HCT116 (cell line): ENCODE results near the gene OTUB2.

ENCODE experiments used
- CEBPB ChIP-seq: IDR thresholded peaks from 2 replicates; pipeline ENCODE4 v1.6.1; 2012; ENCODE audit warnings: low read depth
- EZH2 ChIP-seq: fragments of 200-600 bp; sonication (generic); IDR thresholded peaks from 2 replicates; pipeline ENCODE4 v1.6.1; 2017; ENCODE audit warnings: antibody characterized with exemption, mixed run types
- FOSL1 ChIP-seq: IDR thresholded peaks from 2 replicates; pipeline ENCODE4 v1.6.1; 2012; ENCODE audit warnings: low read depth
- POLR2A ChIP-seq: IDR thresholded peaks from 2 replicates; pipeline ENCODE4 v1.7.0; 2011; ENCODE audit warnings: borderline replicate concordance; ENCODE audit not compliant: insufficient read depth, insufficient read length; ENCODE audit errors: extremely low read depth
- POLR2AphosphoS5 ChIP-seq: IDR thresholded peaks from 2 replicates; pipeline ENCODE4 v1.6.1; 2011; ENCODE audit warnings: mild to moderate bottlenecking, low read depth, low read length, moderate library complexity
- SIN3A ChIP-seq: IDR thresholded peaks from 2 replicates; pipeline ENCODE4 v1.6.1; 2012; ENCODE audit warnings: low read depth
- SP1 ChIP-seq: IDR thresholded peaks from 2 replicates; pipeline ENCODE4 v1.6.1; 2012; ENCODE audit warnings: low read depth
- TF ChIP-seq, protein P1 (sequence below), 3 experiments: fragments of 200-600 bp in 1 of 3; sonication (generic) in 1 of 3; IDR thresholded peaks in 2 of 3; conservative IDR thresholded peaks in 1 of 3; 2 replicates each; pipeline ENCODE4 v1.5.1; 2012 to 2017; ENCODE audit warnings: low read depth in 2 of 3, low read length in 2 of 3, antibody characterized with exemption in 1 of 3, borderline replicate concordance in 1 of 3, control low read depth in 1 of 3, mild to moderate bottlenecking in 1 of 3, mixed read lengths in 1 of 3, mixed run types in 1 of 3, moderate library complexity in 1 of 3; ENCODE audit not compliant: insufficient read depth in 1 of 3
- TF ChIP-seq, protein P2 (sequence below): IDR thresholded peaks from 2 replicates; pipeline ENCODE4 v1.6.1; 2012; ENCODE audit warnings: low read depth

DNA sequence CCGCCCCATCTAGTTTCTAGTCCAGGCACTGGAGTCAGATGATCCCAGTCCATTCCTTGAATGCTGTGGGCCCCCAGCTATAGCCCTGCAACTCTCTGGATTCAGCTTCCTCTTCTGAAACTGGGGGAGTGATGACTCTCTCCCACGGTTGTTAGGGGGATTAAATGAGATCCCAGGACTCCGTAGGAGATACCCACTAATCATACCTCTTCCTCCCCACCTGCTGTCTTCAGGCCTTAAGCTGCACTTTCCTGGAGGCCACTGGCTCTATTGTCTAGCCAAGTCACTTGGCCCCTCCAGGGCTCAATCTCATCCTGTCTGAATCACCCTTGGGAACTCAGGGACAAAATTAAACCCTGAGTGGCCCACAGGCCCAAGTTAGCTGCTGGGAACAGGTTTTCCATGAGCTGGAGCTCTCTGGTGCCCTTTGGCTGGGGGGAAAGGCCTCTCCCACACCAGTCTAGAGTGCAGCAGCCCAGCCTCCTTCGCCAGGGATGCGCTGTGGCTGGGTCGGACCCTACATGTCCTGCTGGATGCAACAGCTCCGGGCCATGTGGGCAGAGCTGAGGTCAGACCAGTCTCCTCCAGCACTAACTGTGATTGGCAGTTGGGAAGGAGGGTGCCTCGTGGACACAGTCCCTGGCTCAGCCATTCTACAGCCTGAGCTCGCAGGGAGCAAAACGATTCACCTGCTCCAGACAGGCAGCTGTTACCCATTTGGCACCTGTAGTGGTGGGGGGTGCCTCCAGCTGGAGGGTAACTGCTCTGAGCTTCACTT, 43.7 kb upstream of the OTUB2 start:
- no peak for TF ChIP-seq CEBPB
- TF ChIP-seq POLR2A = no peak
- TF ChIP-seq, protein P1, sequence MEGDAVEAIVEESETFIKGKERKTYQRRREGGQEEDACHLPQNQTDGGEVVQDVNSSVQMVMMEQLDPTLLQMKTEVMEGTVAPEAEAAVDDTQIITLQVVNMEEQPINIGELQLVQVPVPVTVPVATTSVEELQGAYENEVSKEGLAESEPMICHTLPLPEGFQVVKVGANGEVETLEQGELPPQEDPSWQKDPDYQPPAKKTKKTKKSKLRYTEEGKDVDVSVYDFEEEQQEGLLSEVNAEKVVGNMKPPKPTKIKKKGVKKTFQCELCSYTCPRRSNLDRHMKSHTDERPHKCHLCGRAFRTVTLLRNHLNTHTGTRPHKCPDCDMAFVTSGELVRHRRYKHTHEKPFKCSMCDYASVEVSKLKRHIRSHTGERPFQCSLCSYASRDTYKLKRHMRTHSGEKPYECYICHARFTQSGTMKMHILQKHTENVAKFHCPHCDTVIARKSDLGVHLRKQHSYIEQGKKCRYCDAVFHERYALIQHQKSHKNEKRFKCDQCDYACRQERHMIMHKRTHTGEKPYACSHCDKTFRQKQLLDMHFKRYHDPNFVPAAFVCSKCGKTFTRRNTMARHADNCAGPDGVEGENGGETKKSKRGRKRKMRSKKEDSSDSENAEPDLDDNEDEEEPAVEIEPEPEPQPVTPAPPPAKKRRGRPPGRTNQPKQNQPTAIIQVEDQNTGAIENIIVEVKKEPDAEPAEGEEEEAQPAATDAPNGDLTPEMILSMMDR (IDR thresholded peaks at IDR 0.05 in 2 of 3, conservative IDR thresholded peaks at IDR 0.05 in 1 of 3; ENCODE audit: borderline replicate concordance in 1 of 3, insufficient read depth in 1 of 3, low read depth in 2 of 3, low read length in 2 of 3) = no peak
- TF ChIP-seq EZH2 = no peak
- TF ChIP-seq FOSL1 = no peak
- TF ChIP-seq, protein P2, sequence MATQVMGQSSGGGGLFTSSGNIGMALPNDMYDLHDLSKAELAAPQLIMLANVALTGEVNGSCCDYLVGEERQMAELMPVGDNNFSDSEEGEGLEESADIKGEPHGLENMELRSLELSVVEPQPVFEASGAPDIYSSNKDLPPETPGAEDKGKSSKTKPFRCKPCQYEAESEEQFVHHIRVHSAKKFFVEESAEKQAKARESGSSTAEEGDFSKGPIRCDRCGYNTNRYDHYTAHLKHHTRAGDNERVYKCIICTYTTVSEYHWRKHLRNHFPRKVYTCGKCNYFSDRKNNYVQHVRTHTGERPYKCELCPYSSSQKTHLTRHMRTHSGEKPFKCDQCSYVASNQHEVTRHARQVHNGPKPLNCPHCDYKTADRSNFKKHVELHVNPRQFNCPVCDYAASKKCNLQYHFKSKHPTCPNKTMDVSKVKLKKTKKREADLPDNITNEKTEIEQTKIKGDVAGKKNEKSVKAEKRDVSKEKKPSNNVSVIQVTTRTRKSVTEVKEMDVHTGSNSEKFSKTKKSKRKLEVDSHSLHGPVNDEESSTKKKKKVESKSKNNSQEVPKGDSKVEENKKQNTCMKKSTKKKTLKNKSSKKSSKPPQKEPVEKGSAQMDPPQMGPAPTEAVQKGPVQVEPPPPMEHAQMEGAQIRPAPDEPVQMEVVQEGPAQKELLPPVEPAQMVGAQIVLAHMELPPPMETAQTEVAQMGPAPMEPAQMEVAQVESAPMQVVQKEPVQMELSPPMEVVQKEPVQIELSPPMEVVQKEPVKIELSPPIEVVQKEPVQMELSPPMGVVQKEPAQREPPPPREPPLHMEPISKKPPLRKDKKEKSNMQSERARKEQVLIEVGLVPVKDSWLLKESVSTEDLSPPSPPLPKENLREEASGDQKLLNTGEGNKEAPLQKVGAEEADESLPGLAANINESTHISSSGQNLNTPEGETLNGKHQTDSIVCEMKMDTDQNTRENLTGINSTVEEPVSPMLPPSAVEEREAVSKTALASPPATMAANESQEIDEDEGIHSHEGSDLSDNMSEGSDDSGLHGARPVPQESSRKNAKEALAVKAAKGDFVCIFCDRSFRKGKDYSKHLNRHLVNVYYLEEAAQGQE = no peak
- no peak for TF ChIP-seq SIN3A
- TF ChIP-seq SP1 = no peak
- no peak for TF ChIP-seq POLR2AphosphoS5
